ENCODE data around the gene RIPK1.
"Not testable (repeated sequence)": the region's sequence is repeated elsewhere in the genome, so short reads cannot be mapped to it uniquely, and the experiment has no call there.

Gene RIPK1

GRCh38 chr6:3053231-3053508 is 15.1 kb upstream of the RIPK1 start:
- Histone ChIP-seq H2AFZ (ENCODE audit: low read depth, low read length) (no peak overlapping the region), H3K9me3 (ENCODE audit: insufficient read depth, low read length, severe bottlenecking) (no peaks in the 10 kb centered on the region), H3K4me3 (ENCODE audit: low read depth in 1 of 2, low read length in 2 of 2) (no peak overlapping the region), H3K27me3 (ENCODE audit: insufficient read depth, low read length, poor library complexity) (no peaks in the 10 kb centered on the region), H4K20me1 (ENCODE audit: insufficient read depth, low read length) (no peaks in the 10 kb centered on the region), H3K4me2 (ENCODE audit: insufficient read depth, low read length) (no peak overlapping the region), H3K27ac (ENCODE audit: low read length) (no peak overlapping the region), H3K79me2 (ENCODE audit: insufficient read depth, low read length) (no peaks in the 10 kb centered on the region), H3K9ac (ENCODE audit: low read depth, low read length) (no peak overlapping the region), H3K4me1 (ENCODE audit: insufficient read depth, low read length) (peaks cover 5% of the 10 kb centered on the region), H3K36me3 (ENCODE audit: insufficient read depth, low read length) (no peaks in the 10 kb centered on the region)
- TF ChIP-seq EZH2 (IDR thresholded peaks at IDR 0.05; ENCODE audit: borderline replicate concordance, low read depth, low read length, severe bottlenecking) (no peak), CTCF (IDR thresholded peaks at IDR 0.05; ENCODE audit: borderline replicate concordance, extremely low read depth, low read length, poor library complexity, severe bottlenecking) (no peak)
- DNase-seq, result no peak
- ATAC-seq (ENCODE audit: insufficient read depth, low read depth), result no peak

- H3K79me2 ChIP-seq (ENCODE audit: insufficient read depth, low read length); H2AFZ ChIP-seq (ENCODE audit: low read depth, low read length); H3K4me1 ChIP-seq (ENCODE audit: insufficient read depth, low read length); H3K4me3 ChIP-seq (ENCODE audit: low read depth in 1 of 2, low read length in 2 of 2); H3K9me3 ChIP-seq (ENCODE audit: insufficient read depth, low read length, severe bottlenecking); H3K4me2 ChIP-seq (ENCODE audit: insufficient read depth, low read length); H4K20me1 ChIP-seq (ENCODE audit: insufficient read depth, low read length); H3K27me3 ChIP-seq (ENCODE audit: insufficient read depth, low read length, poor library complexity); ATAC-seq (ENCODE audit: insufficient read depth, low read depth); DNase-seq; H3K27ac ChIP-seq (ENCODE audit: low read length); H3K36me3 ChIP-seq (ENCODE audit: insufficient read depth, low read length); H3K9ac ChIP-seq (ENCODE audit: low read depth, low read length): not testable (repeated sequence)
Measured at GRCh38 chr6:3054229-3055157, 13.8 kb upstream of the RIPK1 start.

- DNase-seq; H4K20me1 ChIP-seq (ENCODE audit: insufficient read depth, low read length); H3K27me3 ChIP-seq (ENCODE audit: insufficient read depth, low read length, poor library complexity); H3K36me3 ChIP-seq (ENCODE audit: insufficient read depth, low read length); H3K27ac ChIP-seq (ENCODE audit: low read length); H2AFZ ChIP-seq (ENCODE audit: low read depth, low read length); ATAC-seq (ENCODE audit: insufficient read depth, low read depth); H3K9ac ChIP-seq (ENCODE audit: low read depth, low read length); H3K9me3 ChIP-seq (ENCODE audit: insufficient read depth, low read length, severe bottlenecking); H3K79me2 ChIP-seq (ENCODE audit: insufficient read depth, low read length); H3K4me2 ChIP-seq (ENCODE audit: insufficient read depth, low read length); H3K4me3 ChIP-seq (ENCODE audit: low read depth in 1 of 2, low read length in 2 of 2); H3K4me1 ChIP-seq (ENCODE audit: insufficient read depth, low read length): not testable (repeated sequence)
Measured at GRCh38 chr6:3055158-3055499, 13.2 kb upstream of the RIPK1 start.

DNA sequence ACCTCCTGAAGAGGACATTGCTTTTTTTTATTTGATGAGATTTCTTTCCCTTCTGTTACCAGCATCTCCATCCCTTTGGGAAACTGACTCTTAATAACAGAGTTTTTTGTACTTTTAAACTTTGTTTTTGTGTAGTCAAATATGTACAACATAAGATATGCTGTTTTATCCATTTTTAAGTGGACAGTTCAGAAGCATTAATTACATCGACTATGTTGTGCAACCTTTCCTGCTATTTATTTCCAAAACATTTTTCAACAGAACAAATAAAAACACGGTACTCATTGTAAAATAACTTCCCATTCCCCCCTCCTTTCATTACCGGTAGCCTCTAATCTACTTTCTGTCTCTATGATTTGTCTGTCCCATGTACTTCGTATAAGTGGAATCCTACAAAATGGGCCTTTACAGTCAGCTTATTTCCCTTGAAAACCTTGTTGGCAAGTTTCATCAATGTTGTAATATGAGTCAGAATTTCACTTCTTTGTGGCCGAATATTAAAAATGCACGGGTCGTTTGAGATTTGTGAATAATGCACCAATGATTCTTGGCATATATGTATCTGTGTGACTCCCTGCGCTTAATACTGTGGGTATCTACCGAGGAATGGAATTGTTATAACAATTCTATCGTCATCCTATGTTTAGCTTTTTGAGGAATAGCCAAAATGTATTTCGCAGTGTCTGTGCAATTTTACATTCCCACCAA is 11.1 kb upstream of the RIPK1 start:
- H3K9ac ChIP-seq (ENCODE audit: low read depth, low read length), result no peak overlapping the region

More for the DNA sequence above, 11.1 kb upstream of the RIPK1 start:
- TF ChIP-seq EZH2 (IDR thresholded peaks at IDR 0.05; ENCODE audit: borderline replicate concordance, low read depth, low read length, severe bottlenecking) (no peak), CTCF (IDR thresholded peaks at IDR 0.05; ENCODE audit: borderline replicate concordance, extremely low read depth, low read length, poor library complexity, severe bottlenecking) (no peak)
- Histone ChIP-seq H3K27me3 (ENCODE audit: insufficient read depth, low read length, poor library complexity) (no peaks in the 10 kb centered on the region), H3K36me3 (ENCODE audit: insufficient read depth, low read length) (no peaks in the 10 kb centered on the region), H3K27ac (ENCODE audit: low read length) (no peak overlapping the region), H3K4me2 (ENCODE audit: insufficient read depth, low read length) (no peak overlapping the region), H2AFZ (ENCODE audit: low read depth, low read length) (no peak overlapping the region), H3K9me3 (ENCODE audit: insufficient read depth, low read length, severe bottlenecking) (no peaks in the 10 kb centered on the region), H3K79me2 (ENCODE audit: insufficient read depth, low read length) (no peaks in the 10 kb centered on the region), H4K20me1 (ENCODE audit: insufficient read depth, low read length) (no peaks in the 10 kb centered on the region), H3K4me1 (ENCODE audit: insufficient read depth, low read length) (peaks cover 5% of the 10 kb centered on the region), H3K4me3 (ENCODE audit: low read depth in 1 of 2, low read length in 2 of 2) (no peak overlapping the region)
- DNase-seq (no peak), ATAC-seq (ENCODE audit: insufficient read depth, low read depth) (no peak)
